Measurements from ENCODE around the gene GNB1L.

DNA sequence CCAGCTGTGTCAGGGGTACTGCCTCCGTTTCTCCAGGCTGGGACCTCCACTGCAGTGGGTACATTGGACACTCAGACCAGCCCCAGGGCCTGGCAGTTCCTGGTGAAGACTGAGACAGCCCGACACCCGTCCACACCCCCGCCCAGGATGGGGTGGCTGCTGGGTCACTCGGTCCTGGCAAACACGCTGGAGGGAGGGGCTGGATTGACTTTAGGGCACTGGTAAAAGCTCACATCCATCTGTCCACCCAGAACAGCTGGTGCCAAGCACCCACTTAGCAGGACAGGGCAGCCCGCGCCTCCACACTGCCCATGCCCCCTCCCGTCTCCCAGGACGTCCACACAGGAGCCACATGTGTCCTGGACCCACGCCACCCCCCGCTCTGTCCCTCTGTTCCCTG, 104.8 kb downstream of the GNB1L start:
- TF ChIP-seq, protein P1, sequence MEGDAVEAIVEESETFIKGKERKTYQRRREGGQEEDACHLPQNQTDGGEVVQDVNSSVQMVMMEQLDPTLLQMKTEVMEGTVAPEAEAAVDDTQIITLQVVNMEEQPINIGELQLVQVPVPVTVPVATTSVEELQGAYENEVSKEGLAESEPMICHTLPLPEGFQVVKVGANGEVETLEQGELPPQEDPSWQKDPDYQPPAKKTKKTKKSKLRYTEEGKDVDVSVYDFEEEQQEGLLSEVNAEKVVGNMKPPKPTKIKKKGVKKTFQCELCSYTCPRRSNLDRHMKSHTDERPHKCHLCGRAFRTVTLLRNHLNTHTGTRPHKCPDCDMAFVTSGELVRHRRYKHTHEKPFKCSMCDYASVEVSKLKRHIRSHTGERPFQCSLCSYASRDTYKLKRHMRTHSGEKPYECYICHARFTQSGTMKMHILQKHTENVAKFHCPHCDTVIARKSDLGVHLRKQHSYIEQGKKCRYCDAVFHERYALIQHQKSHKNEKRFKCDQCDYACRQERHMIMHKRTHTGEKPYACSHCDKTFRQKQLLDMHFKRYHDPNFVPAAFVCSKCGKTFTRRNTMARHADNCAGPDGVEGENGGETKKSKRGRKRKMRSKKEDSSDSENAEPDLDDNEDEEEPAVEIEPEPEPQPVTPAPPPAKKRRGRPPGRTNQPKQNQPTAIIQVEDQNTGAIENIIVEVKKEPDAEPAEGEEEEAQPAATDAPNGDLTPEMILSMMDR (conservative IDR thresholded peaks at IDR 0.05; ENCODE audit: low read depth, low read length): no peak
- TF ChIP-seq EZH2 (IDR thresholded peaks at IDR 0.05; ENCODE audit: borderline replicate concordance, low read depth, low read length, poor library complexity, severe bottlenecking): no peak

Measured in A673 (cell line).